ENCODE results near the gene CIAO3. TPM values are rescaled to one million over a fixed set of nuclear protein-coding genes. Genes with fewer than 3 reads are reported as not detected.
A peak's percentile ranks its signal among the peaks of the same experiment; 100 is the strongest.

Gene CIAO3
- total and polyA plus RNA-seq, 10 of the 15 experiments (the other 5 are each of a cell fraction or from before 2014, with no cell fraction given): 1.4 to 37.5 (median 30.8) TPM

- Histone ChIP-seq H3K4me2 (ENCODE audit: control insufficient read depth, insufficient read depth) (peak overlapping the region; percentile 69), H3K9me3 (replicated peaks; ENCODE audit: control insufficient read depth, insufficient read depth, low read length) (no peaks in the 10 kb centered on the region), H3K27me3 (replicated peaks in 1 of 2; ENCODE audit: control insufficient read depth in 2 of 2, insufficient read depth in 2 of 2, low read length in 1 of 2) (no peaks in the 10 kb centered on the region), H4K20me1 (ENCODE audit: control insufficient read depth, insufficient read depth) (0 out of 2 replicates have a peak, but pooled peaks cover 2% of the 10 kb centered on the region), H3K36me3 (ENCODE audit: control insufficient read depth in 2 of 2, insufficient read depth in 2 of 2, low read length in 1 of 2) (no peaks in the 10 kb centered on the region), H3K27ac (ENCODE audit: control insufficient read depth, insufficient read depth) (peak overlapping the region; percentile 87), H3K4me1 (ENCODE audit: control insufficient read depth, insufficient read depth, low read length) (peaks cover 13% of the 10 kb centered on the region), H3K4me3 (peak overlapping the region; percentile 86), H3K9ac (ENCODE audit: control insufficient read depth, insufficient read depth, low read length) (peak overlapping the region; percentile 91), H2AFZ (ENCODE audit: control insufficient read depth, low read depth, low read length) (peak overlapping the region; percentile 6), H3K79me2 (ENCODE audit: control insufficient read depth, insufficient read depth, low read length) (no peaks in the 10 kb centered on the region; the same call in 1 of the 2 replicates)
- RAD21 ChIA-PET (ENCODE audit: unreplicated experiment): interaction anchor here (0.8 to 2.4 kb wide), 5 partner anchors 8 to 68 kb away, joined by 3 to 10 read pairs (median 3); partner anchors contain the start of genes CHTF18 and RPUSD1
- BruUV-seq (replicated peaks): TSS peak; percentile 79
- intact Hi-C loops (cut with micrococcal nuclease; ENCODE audit: unreplicated experiment) (loop anchor here (2.0 kb wide), 2 partner anchors 21 to 35 kb away; partner anchors contain the start of genes CIAO3 and JMJD8), in situ Hi-C loops (cut with MboI) (no loop called here)
- FAIRE-seq (peak; percentile 66), ATAC-seq (peak; percentile 4), DNase-seq (ENCODE audit: low read depth, low spot score) (no peak)
- POLR2A ChIA-PET: interaction anchor here (0.5 to 2.5 kb wide), 7 partner anchors 8 to 372 kb away, joined by 3 to 29 read pairs (median 10); partner anchors contain the start of genes CHTF18, CIAO3 and RPUSD1
- TF ChIP-seq POLR2AphosphoS2 (IDR thresholded peaks at IDR 0.05; ENCODE audit: low read depth, low read length) (0 out of 2 replicates have a peak, but pooled peaks have one; percentile 29), USF2 (IDR thresholded peaks at IDR 0.05; ENCODE audit: borderline replicate concordance, low read depth, low read length) (no peak), BHLHE40 (IDR thresholded peaks at IDR 0.05; ENCODE audit: borderline replicate concordance in 1 of 2, low read depth in 2 of 2, low read length in 1 of 2) (peak in 1 of 2 experiments; percentile 29; a peak in 1 of 4 replicates), EGR1 (IDR thresholded peaks at IDR 0.05; ENCODE audit: borderline replicate concordance in 1 of 2, low read depth in 2 of 2, low read length in 2 of 2) (peak in 1 of 2 experiments; percentile 30; a peak in 1 of 3 replicates), GATAD2B (conservative IDR thresholded peaks at IDR 0.05; ENCODE audit: low read depth) (0 out of 2 replicates have a peak, but pooled peaks have one; percentile 52), HDAC2 (IDR thresholded peaks at IDR 0.05) (no peak), TAF1 (IDR thresholded peaks at IDR 0.05; ENCODE audit: borderline replicate concordance, low read depth, low read length) (no peak), YY1 (IDR thresholded peaks at IDR 0.05; ENCODE audit: low read depth, low read length) (0 out of 2 replicates have a peak, but pooled peaks have one; percentile 11)
- TF ChIP-seq, protein P1, sequence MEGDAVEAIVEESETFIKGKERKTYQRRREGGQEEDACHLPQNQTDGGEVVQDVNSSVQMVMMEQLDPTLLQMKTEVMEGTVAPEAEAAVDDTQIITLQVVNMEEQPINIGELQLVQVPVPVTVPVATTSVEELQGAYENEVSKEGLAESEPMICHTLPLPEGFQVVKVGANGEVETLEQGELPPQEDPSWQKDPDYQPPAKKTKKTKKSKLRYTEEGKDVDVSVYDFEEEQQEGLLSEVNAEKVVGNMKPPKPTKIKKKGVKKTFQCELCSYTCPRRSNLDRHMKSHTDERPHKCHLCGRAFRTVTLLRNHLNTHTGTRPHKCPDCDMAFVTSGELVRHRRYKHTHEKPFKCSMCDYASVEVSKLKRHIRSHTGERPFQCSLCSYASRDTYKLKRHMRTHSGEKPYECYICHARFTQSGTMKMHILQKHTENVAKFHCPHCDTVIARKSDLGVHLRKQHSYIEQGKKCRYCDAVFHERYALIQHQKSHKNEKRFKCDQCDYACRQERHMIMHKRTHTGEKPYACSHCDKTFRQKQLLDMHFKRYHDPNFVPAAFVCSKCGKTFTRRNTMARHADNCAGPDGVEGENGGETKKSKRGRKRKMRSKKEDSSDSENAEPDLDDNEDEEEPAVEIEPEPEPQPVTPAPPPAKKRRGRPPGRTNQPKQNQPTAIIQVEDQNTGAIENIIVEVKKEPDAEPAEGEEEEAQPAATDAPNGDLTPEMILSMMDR (IDR thresholded peaks at IDR 0.05 in 2 of 3, conservative IDR thresholded peaks at IDR 0.05 in 1 of 3; ENCODE audit: control insufficient read depth in 2 of 3, extremely low read depth in 1 of 3, insufficient read depth in 1 of 3, low read depth in 3 of 3, low read length in 3 of 3): peak in 2 of 3 experiments; percentile 31 to 38; a peak in 3 of 6 replicates
- CTCF ChIA-PET: interaction anchor here (0.7 to 2.5 kb wide), 11 partner anchors 8 to 69 kb away, joined by 3 to 16 read pairs (median 5); partner anchors contain the start of genes CHTF18, CIAO3, RPUSD1 and WDR24
- WGBS (ENCODE audit: insufficient coverage, insufficient replicate concordance, low lambda C conversion rate, missing lambda C conversion rate): 14% methylated on average over 16 of the region's 16 CpGs
- SMC1A ChIA-PET (ENCODE audit: uncharacterized antibody, unreplicated experiment): interaction anchor here (0.8 to 1.3 kb wide), 3 partner anchors 8 to 68 kb away, joined by 3 to 4 read pairs (median 3); partner anchors contain the start of genes CHTF18 and RPUSD1
Observed at GRCh38 chr16:719815-720446, 20.9 kb downstream of the CIAO3 start.

All from GM12878 (cell line).